GM19023 (cell line): ENCODE data around the gene RDM1.
"Not testable (repeated sequence)": the region's sequence is repeated elsewhere in the genome, so short reads cannot be mapped to it uniquely, and the experiment has no call there.

Experiments used
- ATAC-seq: cut with Tn5 transposase; IDR thresholded peaks from one replicate; pipeline ENCODE4 v1.9.1; 2021; ENCODE audit warnings: mild to moderate bottlenecking, moderate library complexity; ENCODE audit not compliant: unreplicated experiment

RDM1 gene

GRCh38 chr17:35900708-35901480, 29.7 kb downstream of the RDM1 start:
- ATAC-seq: no peak

- ATAC-seq: no peak
These were observed 30.3 kb downstream of the RDM1 start for GRCh38 chr17:35900280-35900679.

GRCh38 chr17:35898283-35899070, 32.1 kb downstream of the RDM1 start:
- no peak for ATAC-seq

- ATAC-seq: not testable (repeated sequence)
These were observed 32.8 kb downstream of the RDM1 start for GRCh38 chr17:35897772-35898171.

- no peak for ATAC-seq
These were observed 34.7 kb downstream of the RDM1 start for GRCh38 chr17:35895636-35896587.

- ATAC-seq: no peak
These were observed 36.4 kb downstream of the RDM1 start for GRCh38 chr17:35894206-35894605.

- no peak for ATAC-seq
These were observed 36.8 kb downstream of the RDM1 start for GRCh38 chr17:35893751-35894150.

- no peak for ATAC-seq
These were observed 38.2 kb downstream of the RDM1 start for GRCh38 chr17:35892091-35893035.

- no peak for ATAC-seq
These were observed 39.3 kb downstream of the RDM1 start for GRCh38 chr17:35891269-35891668.

GRCh38 chr17:35890774-35891155, 39.8 kb downstream of the RDM1 start:
- no peak for ATAC-seq

- ATAC-seq: no peak
These were observed 40.5 kb downstream of the RDM1 start for GRCh38 chr17:35889818-35890773.

GRCh38 chr17:35889241-35889640, 41.3 kb downstream of the RDM1 start:
- ATAC-seq: no peak

- ATAC-seq: peak; percentile 91
These were observed 50.6 kb downstream of the RDM1 start, which contains the start of gene CCL5 for GRCh38 chr17:35879773-35880654. TSS of gene CCL5 (minus strand) at chr17:35880360.

- ATAC-seq: no peak
These were observed 52.2 kb downstream of the RDM1 start for GRCh38 chr17:35878361-35878760.

- no peak for ATAC-seq
These were observed 53.1 kb downstream of the RDM1 start for GRCh38 chr17:35877345-35878029.

GRCh38 chr17:35876534-35876933, 54.0 kb downstream of the RDM1 start:
- ATAC-seq: no peak

GRCh38 chr17:35875800-35876139, 54.8 kb downstream of the RDM1 start:
- ATAC-seq: no peak
